ENCODE measurements around the gene SLC1A6. TPM values are rescaled to one million over a fixed set of nuclear protein-coding genes. Genes with fewer than 3 reads are reported as not detected.

The SLC1A6 gene
- polyA plus RNA-seq, 4 donors = 0.06 TPM; not detected in 2

GRCh38 chr19:15010501-15011300 is 31.0 kb upstream of the SLC1A6 start:
- no peaks in the 10 kb centered on the region for H3K9me3 ChIP-seq (ENCODE audit: control insufficient read depth in 2 of 2, insufficient read depth in 1 of 2, low read depth in 1 of 2, low read length in 1 of 2)
- 6 to 15% (median 11%) methylated on average over 63 to 73 of the region's 73 CpGs for WGBS, 3 donors
- DNase-seq = no peak
- H3K36me3 ChIP-seq (ENCODE audit: control insufficient read depth in 3 of 3, insufficient read depth in 2 of 3, low read depth in 1 of 3, low read length in 3 of 3) = no peaks in the 10 kb centered on the region
- H3K4me1 ChIP-seq (ENCODE audit: control insufficient read depth in 3 of 3, insufficient read depth in 2 of 3, low read depth in 1 of 3, low read length in 2 of 3) = no peaks in the 10 kb centered on the region
- H3K4me3 ChIP-seq (ENCODE audit: low read depth in 1 of 3, low read length in 3 of 3) = no peak overlapping the region
- H3K27ac ChIP-seq (ENCODE audit: low read depth in 1 of 3, low read length in 2 of 3) = no peak overlapping the region
- no peak for FAIRE-seq
- peaks cover 0 to 14% (median 10%) of the 10 kb centered on the region in 3 donors for H3K27me3 ChIP-seq (ENCODE audit: control insufficient read depth in 3 of 3, insufficient read depth in 3 of 3, low read length in 3 of 3)

DNA sequence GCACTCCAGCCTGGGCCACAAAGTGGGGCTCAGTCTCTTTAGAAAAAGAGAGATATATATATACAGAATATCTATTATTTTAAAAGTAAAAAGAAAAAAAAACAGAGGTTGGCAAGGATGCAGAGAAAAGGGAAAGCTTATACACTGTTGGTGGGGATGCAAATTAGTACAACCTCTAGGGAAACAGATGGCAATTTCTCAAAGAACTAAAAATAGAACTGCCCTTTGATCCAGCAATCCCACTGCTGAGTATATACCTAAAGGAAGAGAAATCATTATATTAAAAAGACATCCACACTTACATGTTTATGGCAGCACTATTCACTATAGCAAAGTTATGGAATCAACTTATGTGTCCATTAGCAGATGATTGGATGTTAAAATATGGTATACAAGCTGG is 28.6 kb upstream of the SLC1A6 start:
- Histone ChIP-seq H3K36me3 (ENCODE audit: control insufficient read depth in 3 of 3, insufficient read depth in 2 of 3, low read depth in 1 of 3, low read length in 3 of 3) (no peaks in the 10 kb centered on the region), H3K9me3 (ENCODE audit: control insufficient read depth in 2 of 2, insufficient read depth in 1 of 2, low read depth in 1 of 2, low read length in 1 of 2) (no peaks in the 10 kb centered on the region), H3K27me3 (ENCODE audit: control insufficient read depth in 3 of 3, insufficient read depth in 3 of 3, low read length in 3 of 3) (peaks cover 0 to 14% (median 12%) of the 10 kb centered on the region in 3 donors), H3K4me3 (ENCODE audit: low read depth in 1 of 3, low read length in 3 of 3) (no peak overlapping the region), H3K27ac (ENCODE audit: low read depth in 1 of 3, low read length in 2 of 3) (no peak overlapping the region), H3K4me1 (ENCODE audit: control insufficient read depth in 3 of 3, insufficient read depth in 2 of 3, low read depth in 1 of 3, low read length in 2 of 3) (no peaks in the 10 kb centered on the region)
- FAIRE-seq (no peak), DNase-seq (no peak)

- 67 to 83% (median 80%) methylated on average over 1 of the region's 1 CpG for WGBS, 3 donors
- FAIRE-seq = no peak
- Histone ChIP-seq H3K9me3 (ENCODE audit: control insufficient read depth in 2 of 2, insufficient read depth in 1 of 2, low read depth in 1 of 2, low read length in 1 of 2) (no peaks in the 10 kb centered on the region), H3K27me3 (ENCODE audit: control insufficient read depth in 3 of 3, insufficient read depth in 3 of 3, low read length in 3 of 3) (no peaks in the 10 kb centered on the region), H3K4me3 (ENCODE audit: low read depth in 1 of 3, low read length in 3 of 3) (no peak overlapping the region), H3K27ac (ENCODE audit: low read depth in 1 of 3, low read length in 2 of 3) (no peak overlapping the region), H3K4me1 (ENCODE audit: control insufficient read depth in 3 of 3, insufficient read depth in 2 of 3, low read depth in 1 of 3, low read length in 2 of 3) (no peaks in the 10 kb centered on the region), H3K36me3 (ENCODE audit: control insufficient read depth in 3 of 3, insufficient read depth in 2 of 3, low read depth in 1 of 3, low read length in 3 of 3) (no peaks in the 10 kb centered on the region)
- no peak for DNase-seq
Measured at GRCh38 chr19:14997981-14998380, 18.3 kb upstream of the SLC1A6 start.

GRCh38 chr19:14992780-14993179 is 13.1 kb upstream of the SLC1A6 start:
- Histone ChIP-seq H3K4me3 (ENCODE audit: low read depth in 1 of 3, low read length in 3 of 3) (no peak overlapping the region), H3K4me1 (ENCODE audit: control insufficient read depth in 3 of 3, insufficient read depth in 2 of 3, low read depth in 1 of 3, low read length in 2 of 3) (no peaks in the 10 kb centered on the region), H3K36me3 (ENCODE audit: control insufficient read depth in 3 of 3, insufficient read depth in 2 of 3, low read depth in 1 of 3, low read length in 3 of 3) (no peaks in the 10 kb centered on the region), H3K9me3 (ENCODE audit: control insufficient read depth in 2 of 2, insufficient read depth in 1 of 2, low read depth in 1 of 2, low read length in 1 of 2) (no peaks in the 10 kb centered on the region), H3K27ac (ENCODE audit: low read depth in 1 of 3, low read length in 2 of 3) (no peak overlapping the region), H3K27me3 (ENCODE audit: control insufficient read depth in 3 of 3, insufficient read depth in 3 of 3, low read length in 3 of 3) (no peaks in the 10 kb centered on the region)
- FAIRE-seq (no peak), DNase-seq (no peak)
- WGBS, 3 donors = 62 to 64% (median 63%) methylated on average over 11 of the region's 11 CpGs

- H3K36me3 ChIP-seq (ENCODE audit: control insufficient read depth in 3 of 3, insufficient read depth in 2 of 3, low read depth in 1 of 3, low read length in 3 of 3) = no peaks in the 10 kb centered on the region
- 58 to 69% (median 66%) methylated on average over 5 of the region's 5 CpGs for WGBS, 3 donors
Measured at GRCh38 chr19:14985133-14985532, 5.5 kb upstream of the SLC1A6 start.

DNA sequence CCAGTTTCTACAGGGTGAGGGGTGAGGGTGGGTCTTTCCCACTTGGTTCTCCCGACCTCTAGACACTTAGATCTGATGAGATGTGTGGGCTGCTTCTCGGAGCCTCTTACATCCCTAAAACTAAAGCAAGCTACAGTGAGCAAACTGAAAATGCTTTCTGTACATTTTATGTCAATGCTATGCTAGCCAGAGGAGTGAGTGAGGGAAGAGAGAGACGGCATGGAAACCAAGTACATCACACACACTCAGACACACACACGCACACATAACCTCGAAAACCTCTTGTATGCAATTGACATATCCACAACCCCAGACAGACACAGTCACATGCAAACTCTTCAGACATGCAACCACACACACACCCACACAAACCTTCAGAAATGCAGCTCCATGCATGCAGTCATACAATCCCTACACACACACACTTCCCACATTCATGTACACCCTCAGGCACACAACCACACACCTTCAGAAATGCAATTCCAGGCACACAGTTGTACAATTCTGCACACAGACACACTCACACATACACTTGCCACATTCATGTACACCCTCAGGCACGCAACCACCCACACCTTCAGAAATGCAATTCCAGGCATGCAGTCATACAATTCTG is 1.4 kb downstream of the SLC1A6 start:
- H3K27ac ChIP-seq (ENCODE audit: low read depth in 1 of 3, low read length in 2 of 3) = no peak overlapping the region
- no peaks in the 10 kb centered on the region for H3K4me1 ChIP-seq (ENCODE audit: control insufficient read depth in 3 of 3, insufficient read depth in 2 of 3, low read depth in 1 of 3, low read length in 2 of 3)
- DNase-seq = no peak
- H3K4me3 ChIP-seq (ENCODE audit: low read depth in 1 of 3, low read length in 3 of 3) = no peak overlapping the region
- H3K27me3 ChIP-seq (ENCODE audit: control insufficient read depth in 3 of 3, insufficient read depth in 3 of 3, low read length in 3 of 3) = peaks cover 7 to 32% (median 15%) of the 10 kb centered on the region in 3 donors
- WGBS, 3 donors = 65 to 75% (median 67%) methylated on average over 6 of the region's 6 CpGs
- H3K36me3 ChIP-seq (ENCODE audit: control insufficient read depth in 3 of 3, insufficient read depth in 2 of 3, low read depth in 1 of 3, low read length in 3 of 3) = no peaks in the 10 kb centered on the region
- FAIRE-seq = no peak
- H3K9me3 ChIP-seq (ENCODE audit: control insufficient read depth in 2 of 2, insufficient read depth in 1 of 2, low read depth in 1 of 2, low read length in 1 of 2) = no peaks in the 10 kb centered on the region

More at GRCh38 chr19:14985133-14985532, 5.5 kb upstream of the SLC1A6 start:
- H3K27ac ChIP-seq (ENCODE audit: low read depth in 1 of 3, low read length in 2 of 3) = no peak overlapping the region
- FAIRE-seq (no peak), DNase-seq (no peak)
- H3K4me3 ChIP-seq (ENCODE audit: low read depth in 1 of 3, low read length in 3 of 3) = no peak overlapping the region
- H3K4me1 ChIP-seq (ENCODE audit: control insufficient read depth in 3 of 3, insufficient read depth in 2 of 3, low read depth in 1 of 3, low read length in 2 of 3) = no peaks in the 10 kb centered on the region
- H3K27me3 ChIP-seq (ENCODE audit: control insufficient read depth in 3 of 3, insufficient read depth in 3 of 3, low read length in 3 of 3) = peaks cover under 1 to 15% (median 4%) of the 10 kb centered on the region in 3 donors
- H3K9me3 ChIP-seq (ENCODE audit: control insufficient read depth in 2 of 2, insufficient read depth in 1 of 2, low read depth in 1 of 2, low read length in 1 of 2) = no peaks in the 10 kb centered on the region

GRCh38 chr19:14977128-14977527 is 2.5 kb downstream of the SLC1A6 start:
- H3K4me3 ChIP-seq (ENCODE audit: low read depth in 1 of 3, low read length in 3 of 3) = no peak overlapping the region
- no peak overlapping the region for H3K27ac ChIP-seq (ENCODE audit: low read depth in 1 of 3, low read length in 2 of 3)
- FAIRE-seq (no peak), DNase-seq (no peak)
- H3K4me1 ChIP-seq (ENCODE audit: control insufficient read depth in 3 of 3, insufficient read depth in 2 of 3, low read depth in 1 of 3, low read length in 2 of 3) = no peaks in the 10 kb centered on the region
- H3K9me3 ChIP-seq (ENCODE audit: control insufficient read depth in 2 of 2, insufficient read depth in 1 of 2, low read depth in 1 of 2, low read length in 1 of 2) = no peaks in the 10 kb centered on the region
- H3K36me3 ChIP-seq (ENCODE audit: control insufficient read depth in 3 of 3, insufficient read depth in 2 of 3, low read depth in 1 of 3, low read length in 3 of 3) = no peaks in the 10 kb centered on the region
- H3K27me3 ChIP-seq (ENCODE audit: control insufficient read depth in 3 of 3, insufficient read depth in 3 of 3, low read length in 3 of 3) = peaks cover 7 to 32% (median 15%) of the 10 kb centered on the region in 3 donors
- 41 to 66% (median 54%) methylated on average over 5 of the region's 5 CpGs for WGBS, 3 donors

DNA sequence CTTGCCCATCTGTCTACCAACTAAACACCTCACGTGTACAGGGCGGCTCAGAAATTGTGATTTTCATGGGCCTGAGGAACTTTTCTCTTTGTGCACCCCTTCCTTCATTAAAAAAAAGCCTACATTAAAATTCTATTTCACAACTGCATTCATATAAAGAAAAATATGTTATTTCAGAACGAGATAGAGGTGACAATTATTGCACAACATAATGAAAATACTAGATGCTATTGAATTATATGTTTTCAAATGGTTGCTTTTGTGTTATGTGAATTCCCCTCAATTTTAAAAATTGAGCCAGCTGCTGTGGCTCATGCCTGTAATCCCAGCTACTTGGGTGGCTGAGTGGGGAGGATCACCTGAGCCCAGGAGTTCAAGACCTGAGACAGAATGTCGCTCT is 5.2 kb downstream of the SLC1A6 start:
- H3K27ac ChIP-seq (ENCODE audit: low read depth in 1 of 3, low read length in 2 of 3) = no peak overlapping the region
- H3K9me3 ChIP-seq (ENCODE audit: control insufficient read depth in 2 of 2, insufficient read depth in 1 of 2, low read depth in 1 of 2, low read length in 1 of 2) = no peaks in the 10 kb centered on the region
- peaks cover 0 to 14% (median 11%) of the 10 kb centered on the region in 3 donors for H3K27me3 ChIP-seq (ENCODE audit: control insufficient read depth in 3 of 3, insufficient read depth in 3 of 3, low read length in 3 of 3)
- no peak overlapping the region for H3K4me3 ChIP-seq (ENCODE audit: low read depth in 1 of 3, low read length in 3 of 3)
- DNase-seq (no peak), FAIRE-seq (no peak)
- no peaks in the 10 kb centered on the region for H3K4me1 ChIP-seq (ENCODE audit: control insufficient read depth in 3 of 3, insufficient read depth in 2 of 3, low read depth in 1 of 3, low read length in 2 of 3)
- H3K36me3 ChIP-seq (ENCODE audit: control insufficient read depth in 3 of 3, insufficient read depth in 2 of 3, low read depth in 1 of 3, low read length in 3 of 3) = no peaks in the 10 kb centered on the region
- 54 to 70% (median 63%) methylated on average over 4 of the region's 4 CpGs for WGBS, 3 donors

Data from small intestine (tissue), 7 donors.